Transverse colon (tissue), 4 donors: Measurements from ENCODE around the gene TRIM14. TPM values are rescaled to one million over a fixed set of nuclear protein-coding genes. Genes with fewer than 3 reads are reported as not detected.
"Not testable (repeated sequence)": the region's sequence is repeated elsewhere in the genome, so short reads cannot be mapped to it uniquely, and the experiment has no call there.

Experiments used
- DNase-seq: peaks from one replicate; pipeline ENCODE4 v3.0.0-alpha.2; 2019
- H3K27ac ChIP-seq, 4 donors: fragments of 200-600 bp; sonication (generic); 2 replicates each; pipeline ENCODE4 v1.5.1; 2016 to 2018; ENCODE audit warnings: inconsistent platforms in 4 of 4
- H3K27me3 ChIP-seq: fragments of 200-600 bp; sonication (generic); 2 replicates; pipeline ENCODE4 v1.5.1; 2017; ENCODE audit warnings: inconsistent platforms
- H3K36me3 ChIP-seq, 4 donors: fragments of 200-600 bp; sonication (generic); 2 replicates each; pipeline ENCODE4 v1.5.1; 2017 to 2019; ENCODE audit warnings: inconsistent platforms in 4 of 4
- H3K4me1 ChIP-seq, 4 donors: fragments of 200-600 bp; sonication (generic); 2 replicates each; pipeline ENCODE4 v1.5.1; 2017 to 2020; ENCODE audit warnings: inconsistent platforms in 4 of 4
- H3K4me3 ChIP-seq, 4 donors: fragments of 200-600 bp; sonication (generic); 1 replicate in 1 of 4; 2 replicates in 3 of 4; pipeline versions ENCODE4 v1.5.1 to v1.6.1; 2017 to 2019; ENCODE audit warnings: inconsistent platforms in 4 of 4
- H3K9me3 ChIP-seq, 2 donors: fragments of 200-600 bp; sonication (generic); 2 replicates each; pipeline ENCODE4 v1.5.1; 2017 to 2019; ENCODE audit warnings: inconsistent platforms in 2 of 2
- POLR2AphosphoS5 ChIP-seq, 3 donors: sonication (generic); formaldehyde crosslinking; IDR thresholded peaks; one replicate each; pipeline ENCODE4 v1.6.1; 2016; ENCODE audit warnings: antibody characterized with exemption in 3 of 3
- WGBS, 2 donors: methylation state at CpG; one replicate each; pipeline ENCODE4 v1.1.5; 2018; ENCODE audit warnings: low coverage in 1 of 2; 5-methylcytosine and 5-hydroxymethylcytosine counted together
- in situ Hi-C, 4 donors: fragments of 200-750 bp; cut with MboI; loops; one replicate each; pipeline versions ENCODE4 v1.15.0 to v1.15.1; 2017; ENCODE audit warnings: low sequenced_read_pairs in 3 of 4, low pct_ligation_motif_present in 1 of 4, low pct_unique_long_range_greater_than_20kb in 1 of 4
- intact Hi-C: fragments of 100-400 bp; cut with DNase I; formaldehyde crosslinking; loops from one replicate; pipeline ENCODE4 v1.15.1; 2023; ENCODE audit warnings: low total_unique reads
- small RNA-seq, 4 donors: library from RNA; depleted of rRNA; stranded (forward); fragments of <200 nt; gene quantifications; one replicate each; pipeline ENCODE3, GENCODE V24; 2016
- total RNA-seq, 4 donors: library from RNA; depleted of rRNA; stranded (reverse); fragments of >200 nt; gene quantifications; one replicate each; pipeline ENCODE4 v1.1.0, GENCODE V29; 2016

Gene TRIM14
- total RNA-seq, 4 donors from 2014 or later = 28.7 to 58.7 (median 53.8) TPM

GRCh38 chr9:98019869-98020268 lies 99.2 kb downstream of the TRIM14 start:
- peaks cover 0 to 11% (median 7%) of the 10 kb centered on the region in 4 donors for H3K4me1 ChIP-seq
- intact Hi-C loops, H3K4me3 ChIP-seq, in situ Hi-C loops, H3K27me3 ChIP-seq, H3K9me3 ChIP-seq: not testable (repeated sequence)
- peak overlapping the region; percentile 67 to 75 (median 72) for H3K27ac ChIP-seq
- peak in 2 of 3 donors; percentile 50 to 56 for TF ChIP-seq POLR2AphosphoS5 (IDR thresholded peaks at IDR 0.05)
- peak; percentile 69 for DNase-seq
- WGBS, 2 donors = 61 to 80% methylated on average over 2 to 5 of the region's 5 CpGs
- peaks cover 0 to 21% (median 8%) of the 10 kb centered on the region in 4 donors for H3K36me3 ChIP-seq

Small RNAs within 50 kb of the gene (small RNA-seq; reads per million reads assigned to genes)
- gene RF00017 (0 reads per million in 4 donors), gene RNU6-918P (0 reads per million in 4 donors)

Other genes starting within 250 kb of the TRIM14 start
- 10 to 100 TPM; 25.6 to 37.8 (median 31.1) TPM for gene TRMO, start 196.7 kb downstream of the TRIM14 start, total RNA-seq
- gene HEMGN, start 181.1 kb downstream of the TRIM14 start, total RNA-seq = not detected
- 10 to 100 TPM; 37.4 to 65.6 (median 43.0) TPM for gene ANP32B, start 135.9 kb downstream of the TRIM14 start, total RNA-seq
- 100 to 1,000 TPM in 3 of 4 donors, 10 to 100 TPM in 1; 86.6 to 319 (median 269) TPM for gene NANS, start 62.5 kb downstream of the TRIM14 start, total RNA-seq
- 10 to 100 TPM in 3 of 4 donors, 1 to 10 TPM in 1; 10.0 to 59.1 (median 47.1) TPM for gene CORO2A, start 73.4 kb upstream of the TRIM14 start, total RNA-seq
- 100 to 1,000 TPM in 1 of 4 donors, 10 to 100 TPM in 3; 37.7 to 109 (median 55.8) TPM for gene TBC1D2, start 136.4 kb upstream of the TRIM14 start, total RNA-seq